A673 (cell line): ENCODE measurements around the gene CKAP2L.

ENCODE experiments used
- CTCF ChIP-seq: fragments of 300-800, 200-600 bp; sonication (generic); conservative IDR thresholded peaks from 2 replicates; pipeline ENCODE4 v1.5.1; 2017; ENCODE audit warnings: low read depth, mild to moderate bottlenecking, antibody characterized with exemption, low read length, moderate library complexity, mixed read lengths
- EZH2 ChIP-seq: fragments of 200-600 bp; sonication (generic); IDR thresholded peaks from 2 replicates; pipeline ENCODE4 v1.6.1; 2017; ENCODE audit warnings: borderline replicate concordance, low read depth, mild to moderate bottlenecking, mixed read lengths, antibody characterized with exemption, low read length; ENCODE audit not compliant: poor library complexity, severe bottlenecking

GRCh38 chr2:112800881-112801583, 36.6 kb upstream of the CKAP2L start:
- no peak for TF ChIP-seq CTCF
- no peak for TF ChIP-seq EZH2
